IPS DF 6.9 (cell line): ENCODE results near the gene LAMP1.

Source experiments
- DNase-seq: peaks from one replicate; pipeline ENCODE4 v3.0.0-alpha.2; 2013; ENCODE audit warnings: low read depth, low spot score
- H3K27ac ChIP-seq: one replicate; pipeline ENCODE4 v1.5.1; 2013; ENCODE audit warnings: low read length, control low read depth
- H3K27me3 ChIP-seq: 2 replicates; pipeline ENCODE4 v1.6.1; 2013; ENCODE audit warnings: mild to moderate bottlenecking, low read length; ENCODE audit not compliant: control insufficient read depth, insufficient read depth
- H3K36me3 ChIP-seq: 2 replicates; pipeline ENCODE4 v1.6.1; 2013; ENCODE audit warnings: low read length; ENCODE audit not compliant: control insufficient read depth, insufficient read depth
- H3K4me1 ChIP-seq: 2 replicates; pipeline ENCODE4 v1.6.1; 2013; ENCODE audit warnings: low read length; ENCODE audit not compliant: control insufficient read depth, insufficient read depth
- H3K4me3 ChIP-seq: 2 replicates; pipeline ENCODE4 v1.5.1; 2013; ENCODE audit warnings: mild to moderate bottlenecking, low read length
- H3K9me3 ChIP-seq: 2 replicates; pipeline ENCODE4 v1.6.1; 2013; ENCODE audit warnings: low read length, inconsistent platforms; ENCODE audit not compliant: control insufficient read depth, insufficient read depth
- WGBS: extraction: QIAGEN DNeasy Blood & Tissue Kit; methylation state at CpG from one replicate; pipeline ENCODE4 v1.1.7; 2013; ENCODE audit warnings: mixed read lengths, missing lambda C conversion rate; ENCODE audit not compliant: insufficient read length, insufficient coverage; 5-methylcytosine and 5-hydroxymethylcytosine counted together

The LAMP1 gene

DNA sequence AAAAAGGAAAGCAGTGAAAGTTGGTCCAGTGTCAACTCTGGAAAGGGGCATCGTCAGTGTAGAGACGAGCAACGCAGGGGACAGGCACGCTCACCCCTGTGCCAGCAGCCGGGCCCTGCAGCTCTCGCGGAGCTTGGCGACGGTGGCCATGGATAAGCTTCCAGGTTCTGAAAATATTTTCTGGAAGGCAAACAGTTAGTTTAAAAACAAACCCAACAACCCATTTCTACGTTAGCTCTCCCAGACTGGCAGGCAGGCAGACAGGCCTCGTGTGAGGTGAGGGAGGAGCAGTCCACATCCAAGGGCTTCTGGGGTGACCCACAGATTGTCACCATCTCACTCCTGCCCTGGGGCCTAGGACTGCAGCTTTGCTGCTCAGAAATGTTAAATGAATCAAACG lies 27.4 kb downstream of the LAMP1 start:
- Histone ChIP-seq H3K4me1 (peaks cover 1% of the 10 kb centered on the region; the same call in 1 of the 2 replicates), H3K27me3 (no peaks in the 10 kb centered on the region), H3K36me3 (peaks cover 32% of the 10 kb centered on the region), H3K27ac (no peak overlapping the region), H3K9me3 (no peaks in the 10 kb centered on the region), H3K4me3 (no peak overlapping the region; the same call in 1 of the 2 replicates)
- DNase-seq, result no peak
- no CpG with 5 or more reads among the region's 12 CpGs for WGBS

DNA sequence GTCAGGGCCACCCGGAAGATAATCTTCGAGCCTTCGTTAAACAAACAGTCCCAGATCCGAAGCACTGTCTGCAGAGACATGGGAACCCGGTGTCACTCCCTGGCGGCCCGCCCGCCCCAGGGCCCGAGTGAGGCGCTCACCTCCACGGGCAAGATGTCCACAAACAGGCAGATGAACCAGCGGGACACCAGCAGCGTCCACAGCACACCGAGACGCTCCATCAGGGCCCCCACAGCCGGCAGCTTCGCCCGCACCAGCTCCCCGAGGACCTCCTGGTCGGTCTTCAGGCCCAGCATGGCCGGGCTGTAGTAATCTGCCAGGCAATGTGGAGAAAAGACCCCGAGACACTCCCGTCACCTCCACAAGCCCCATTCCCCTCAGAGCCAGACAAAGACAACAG lies 28.7 kb downstream of the LAMP1 start:
- no CpG with 5 or more reads among the region's 23 CpGs for WGBS
- no peaks in the 10 kb centered on the region; the same call in 1 of the 2 replicates for H3K4me1 ChIP-seq

DNA sequence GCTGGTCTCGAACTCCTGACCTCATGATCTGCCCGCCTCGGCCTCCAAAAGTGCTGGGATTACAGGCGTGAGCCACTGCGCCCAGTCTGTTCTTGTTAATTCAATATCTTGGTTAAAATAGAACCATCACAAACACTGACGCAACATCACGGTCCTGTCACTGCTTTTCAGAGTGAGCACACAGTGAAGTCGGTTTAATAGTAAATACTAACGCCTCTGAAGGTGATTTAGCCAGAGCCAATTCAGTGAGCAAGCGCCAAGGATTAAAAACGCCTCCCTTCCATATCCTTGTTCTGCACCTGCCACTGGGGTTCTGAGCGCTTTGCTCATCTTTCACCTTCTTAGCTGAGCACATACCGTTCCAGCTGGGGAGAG lies 30.3 kb downstream of the LAMP1 start:
- H3K4me1 ChIP-seq, result peaks cover 2% of the 10 kb centered on the region
- no CpG with 5 or more reads among the region's 13 CpGs for WGBS
- no peaks in the 10 kb centered on the region for H3K9me3 ChIP-seq
- H3K27me3 ChIP-seq, result no peaks in the 10 kb centered on the region
- H3K27ac ChIP-seq, result no peak overlapping the region
- H3K36me3 ChIP-seq, result peaks cover 24% of the 10 kb centered on the region
- no peak overlapping the region for H3K4me3 ChIP-seq
- no peak for DNase-seq

More for the DNA sequence above, 28.7 kb downstream of the LAMP1 start:
- no peak for DNase-seq
- Histone ChIP-seq H3K27me3 (no peaks in the 10 kb centered on the region), H3K4me3 (no peak overlapping the region), H3K27ac (no peak overlapping the region), H3K36me3 (peaks cover 29% of the 10 kb centered on the region), H3K9me3 (no peaks in the 10 kb centered on the region)

DNA sequence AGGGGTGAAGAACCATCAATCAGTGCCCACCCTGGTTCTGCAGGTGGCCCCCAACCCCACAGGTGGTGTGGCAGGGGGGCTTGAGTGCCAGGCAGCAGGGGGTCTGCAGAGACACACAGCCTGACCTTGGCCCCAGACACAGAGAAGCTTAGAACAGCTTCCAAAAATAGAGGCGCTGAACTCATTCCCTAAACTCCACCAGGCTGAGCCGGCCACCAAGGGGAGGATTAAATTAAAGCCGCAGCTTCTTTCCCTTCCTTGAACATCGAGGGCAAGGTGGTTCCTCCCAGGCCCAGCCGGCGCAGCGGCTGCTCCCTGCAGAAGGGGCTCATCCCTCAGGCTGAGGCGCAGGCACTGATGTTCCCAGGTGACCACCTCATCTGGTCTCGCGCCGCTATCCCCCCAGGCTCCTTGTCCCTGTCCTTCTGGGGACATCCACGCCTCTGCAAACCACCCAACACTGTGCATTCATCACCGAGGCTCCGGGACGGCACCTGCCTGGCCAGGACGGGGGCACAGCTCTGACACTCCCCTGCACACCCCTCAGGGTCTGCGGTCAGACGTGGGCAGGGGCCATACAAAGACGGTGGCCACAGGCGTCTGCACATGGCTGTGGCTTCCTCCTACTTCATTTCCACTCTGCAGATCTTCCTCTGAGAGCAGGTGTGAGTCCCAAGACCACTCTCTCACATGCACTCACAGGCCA lies 30.9 kb downstream of the LAMP1 start:
- H3K27ac ChIP-seq, result no peak overlapping the region
- H3K4me3 ChIP-seq, result no peak overlapping the region
- no peaks in the 10 kb centered on the region for H3K27me3 ChIP-seq
- no peak for DNase-seq
- peaks cover 22% of the 10 kb centered on the region for H3K36me3 ChIP-seq
- no CpG with 5 or more reads among the region's 20 CpGs for WGBS
- H3K4me1 ChIP-seq, result peaks cover 2% of the 10 kb centered on the region
- H3K9me3 ChIP-seq, result no peaks in the 10 kb centered on the region

DNA sequence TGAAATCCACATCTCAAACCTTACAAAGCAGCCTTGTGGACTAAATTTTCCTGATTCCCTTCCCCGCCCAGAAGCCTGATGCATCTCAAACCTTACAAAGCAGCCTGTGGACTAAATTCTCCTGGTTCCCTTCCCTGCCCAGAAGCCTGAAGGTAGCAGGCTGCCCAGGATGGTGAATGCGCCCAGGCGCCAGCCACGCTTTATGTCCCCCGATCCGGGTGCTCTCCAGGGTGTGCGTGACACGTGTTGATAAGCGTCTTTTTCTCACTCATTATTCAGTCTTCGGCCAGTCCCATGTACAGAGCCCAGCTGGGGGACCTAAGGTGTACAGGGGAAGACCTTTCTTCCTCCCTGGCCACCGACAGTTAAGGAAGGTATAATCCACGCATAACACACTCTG lies 31.8 kb downstream of the LAMP1 start:
- peaks cover 17% of the 10 kb centered on the region for H3K36me3 ChIP-seq
- no peaks in the 10 kb centered on the region for H3K27me3 ChIP-seq
- no CpG with 5 or more reads among the region's 12 CpGs for WGBS
- H3K27ac ChIP-seq, result no peak overlapping the region
- H3K9me3 ChIP-seq, result no peaks in the 10 kb centered on the region
- no peak overlapping the region for H3K4me3 ChIP-seq
- peaks cover 4% of the 10 kb centered on the region for H3K4me1 ChIP-seq
- DNase-seq, result no peak

DNA sequence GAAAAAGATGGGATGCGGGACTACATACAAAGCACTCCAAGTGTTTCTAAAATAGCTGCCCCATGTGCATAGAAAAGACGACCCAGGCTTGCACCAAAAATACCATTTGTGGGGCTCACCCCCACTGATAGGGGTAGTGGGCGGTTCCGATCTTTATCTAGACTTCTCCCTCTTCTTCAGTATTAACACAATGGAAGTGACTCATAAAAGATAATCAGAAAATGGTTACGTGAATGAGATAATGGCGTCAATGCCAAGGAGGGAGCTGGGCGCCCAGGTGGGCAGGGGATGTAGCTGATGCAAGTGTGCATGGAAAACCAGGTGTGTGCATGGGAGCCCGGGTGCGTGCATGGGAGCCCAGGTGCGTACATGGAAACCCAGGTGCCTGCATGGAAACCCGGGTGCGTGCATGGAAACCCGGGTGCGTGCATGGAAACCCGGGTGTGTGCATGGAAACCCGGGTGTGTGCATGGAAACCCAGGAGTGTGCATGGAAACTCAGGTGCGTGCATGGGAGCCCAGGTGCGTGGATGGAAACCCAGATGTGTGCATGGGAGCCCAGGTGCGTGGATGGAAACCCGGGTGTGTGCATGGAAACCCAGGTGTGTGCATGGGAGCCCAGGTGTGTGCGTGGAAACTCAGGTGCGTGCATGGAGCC lies 32.7 kb downstream of the LAMP1 start:
- no CpG with 5 or more reads among the region's 22 CpGs for WGBS
- H3K9me3 ChIP-seq, result no peaks in the 10 kb centered on the region
- H3K4me1 ChIP-seq, result peaks cover 4% of the 10 kb centered on the region
- H3K27me3 ChIP-seq, result no peaks in the 10 kb centered on the region
- no peak for DNase-seq
- H3K4me3 ChIP-seq, result no peak overlapping the region
- peaks cover 17% of the 10 kb centered on the region for H3K36me3 ChIP-seq
- H3K27ac ChIP-seq, result no peak overlapping the region

DNA sequence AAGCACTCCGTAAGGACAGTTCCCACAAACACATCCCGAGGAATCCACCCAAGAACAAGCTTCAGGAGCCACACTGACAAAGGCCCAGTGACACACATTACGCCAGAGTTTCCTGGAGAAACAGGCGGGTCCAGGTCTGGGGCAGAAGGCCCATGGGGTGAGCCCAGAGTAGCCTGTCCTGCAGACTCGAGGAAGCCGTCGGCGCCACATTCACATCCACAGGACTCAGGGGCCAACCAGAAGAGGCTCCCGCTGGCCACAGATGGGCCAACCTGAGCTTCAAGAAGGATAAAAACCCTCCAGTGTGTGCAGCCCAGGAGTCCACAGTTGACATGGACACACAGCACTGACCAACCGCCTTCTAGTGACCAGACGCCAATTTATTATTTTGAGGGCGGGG lies 35.6 kb downstream of the LAMP1 start:
- peaks cover 12% of the 10 kb centered on the region for H3K36me3 ChIP-seq
- no peaks in the 10 kb centered on the region for H3K27me3 ChIP-seq
- peaks cover 5% of the 10 kb centered on the region for H3K4me1 ChIP-seq
- DNase-seq, result no peak
- H3K4me3 ChIP-seq, result no peak overlapping the region
- H3K27ac ChIP-seq, result no peak overlapping the region
- no CpG with 5 or more reads among the region's 12 CpGs for WGBS
- H3K9me3 ChIP-seq, result no peaks in the 10 kb centered on the region

DNA sequence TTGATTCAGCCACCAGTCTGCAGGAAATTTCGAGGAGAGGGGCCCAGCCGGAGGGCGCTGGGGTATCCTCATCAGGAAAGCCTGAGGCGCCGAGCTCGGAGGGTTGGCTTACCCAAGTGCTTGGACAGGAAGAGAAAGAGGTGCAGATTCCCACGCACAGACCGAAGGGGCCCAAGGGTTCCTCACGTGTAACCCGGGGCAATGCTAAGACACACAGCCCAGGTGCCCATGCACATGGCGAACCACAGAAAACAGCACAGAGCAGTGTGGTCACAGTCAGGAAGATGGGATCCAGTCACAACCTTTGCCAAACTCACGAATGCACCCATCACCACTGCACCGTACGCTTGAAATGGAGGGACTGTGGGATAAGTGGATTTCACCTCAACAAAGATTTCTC lies 36.0 kb downstream of the LAMP1 start:
- Histone ChIP-seq H3K4me1 (peaks cover 5% of the 10 kb centered on the region), H3K36me3 (peaks cover 12% of the 10 kb centered on the region), H3K4me3 (no peak overlapping the region), H3K9me3 (no peaks in the 10 kb centered on the region), H3K27ac (no peak overlapping the region), H3K27me3 (no peaks in the 10 kb centered on the region)
- WGBS, result no CpG with 5 or more reads among the region's 14 CpGs
- DNase-seq, result no peak

DNA sequence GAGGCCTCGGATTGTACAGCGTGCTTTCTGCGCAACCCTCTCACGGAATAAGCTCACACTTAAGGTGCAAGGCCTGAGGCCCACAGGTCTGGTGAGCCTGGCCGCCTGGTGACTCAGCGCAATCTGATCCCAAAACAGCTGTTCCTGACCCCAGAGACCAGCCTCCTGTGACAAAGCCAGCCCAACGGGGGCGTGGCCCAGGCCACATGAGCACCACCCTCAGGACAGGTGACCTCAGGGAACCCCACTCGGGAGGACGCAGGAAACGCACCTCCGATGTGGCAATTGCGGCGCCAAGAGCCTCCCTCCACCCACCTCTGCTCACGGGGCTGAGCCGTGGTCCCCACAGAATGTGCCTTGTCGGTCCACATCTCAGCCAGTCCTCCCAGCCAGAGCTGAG lies 40.5 kb downstream of the LAMP1 start:
- no peaks in the 10 kb centered on the region for H3K27me3 ChIP-seq
- no peaks in the 10 kb centered on the region for H3K9me3 ChIP-seq
- peaks cover 9% of the 10 kb centered on the region for H3K36me3 ChIP-seq
- peak; percentile 37 for DNase-seq
- H3K4me3 ChIP-seq, result no peak overlapping the region
- no CpG with 5 or more reads among the region's 17 CpGs for WGBS
- no peak overlapping the region for H3K27ac ChIP-seq
- H3K4me1 ChIP-seq, result peaks cover 3% of the 10 kb centered on the region

DNA sequence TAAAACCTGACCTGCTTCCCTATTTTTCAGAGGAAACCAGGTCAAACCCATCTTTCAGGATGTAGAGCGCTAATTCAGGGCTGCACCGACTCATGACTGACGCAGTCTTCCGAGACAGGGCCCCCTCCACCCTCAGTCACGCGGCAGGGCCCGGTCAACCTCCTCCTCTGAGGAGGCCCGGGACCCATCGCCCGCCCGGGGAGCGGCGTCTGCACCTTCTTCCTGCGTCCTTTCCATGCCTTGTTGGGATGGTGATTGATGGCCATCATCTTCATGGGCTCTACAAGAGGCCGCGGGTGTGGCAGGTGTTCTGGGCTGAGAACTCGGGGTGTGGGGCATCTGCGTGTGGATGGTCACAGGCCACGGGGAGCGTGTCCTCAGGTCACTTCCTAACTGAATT lies 40.9 kb downstream of the LAMP1 start:
- peaks cover 3% of the 10 kb centered on the region for H3K4me1 ChIP-seq
- no peaks in the 10 kb centered on the region for H3K27me3 ChIP-seq
- WGBS, result no CpG with 5 or more reads among the region's 20 CpGs
- peaks cover 12% of the 10 kb centered on the region for H3K36me3 ChIP-seq
- no peak overlapping the region for H3K27ac ChIP-seq
- H3K9me3 ChIP-seq, result no peaks in the 10 kb centered on the region
- H3K4me3 ChIP-seq, result no peak overlapping the region
- DNase-seq, result no peak

DNA sequence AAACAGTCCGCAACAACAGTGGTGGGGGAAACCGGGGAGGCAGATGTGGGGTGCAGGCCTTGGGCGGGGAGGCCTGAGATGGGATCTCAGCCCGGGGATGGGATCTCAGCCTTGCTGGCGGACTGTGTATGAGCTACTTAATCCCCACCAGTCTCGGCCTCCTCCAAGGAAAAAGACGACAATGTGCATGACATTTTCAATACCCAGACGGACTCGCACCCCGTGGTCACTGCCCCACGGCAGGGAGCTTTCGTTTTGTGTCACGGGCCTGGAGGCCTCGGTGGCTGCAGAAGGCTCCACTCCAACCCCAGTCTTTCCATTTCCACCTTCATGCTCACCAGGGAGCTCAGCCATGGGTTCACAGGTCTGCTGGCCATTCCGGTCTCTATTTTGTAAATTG lies 41.4 kb downstream of the LAMP1 start:
- H3K36me3 ChIP-seq, result peaks cover 15% of the 10 kb centered on the region
- no CpG with 5 or more reads among the region's 15 CpGs for WGBS

More for the DNA sequence above, 41.4 kb downstream of the LAMP1 start:
- Histone ChIP-seq H3K27ac (no peak overlapping the region), H3K4me3 (no peak overlapping the region), H3K4me1 (peaks cover 1% of the 10 kb centered on the region; the same call in 1 of the 2 replicates), H3K27me3 (no peaks in the 10 kb centered on the region), H3K9me3 (no peaks in the 10 kb centered on the region)
- DNase-seq, result no peak
